HG03066 (cell line): ENCODE measurements around the gene DDR1.

Source experiments
- ATAC-seq: cut with Tn5 transposase; IDR thresholded peaks from one replicate; pipeline ENCODE4 v1.9.1; 2021; ENCODE audit warnings: low read depth; ENCODE audit not compliant: unreplicated experiment

The DDR1 gene

DNA sequence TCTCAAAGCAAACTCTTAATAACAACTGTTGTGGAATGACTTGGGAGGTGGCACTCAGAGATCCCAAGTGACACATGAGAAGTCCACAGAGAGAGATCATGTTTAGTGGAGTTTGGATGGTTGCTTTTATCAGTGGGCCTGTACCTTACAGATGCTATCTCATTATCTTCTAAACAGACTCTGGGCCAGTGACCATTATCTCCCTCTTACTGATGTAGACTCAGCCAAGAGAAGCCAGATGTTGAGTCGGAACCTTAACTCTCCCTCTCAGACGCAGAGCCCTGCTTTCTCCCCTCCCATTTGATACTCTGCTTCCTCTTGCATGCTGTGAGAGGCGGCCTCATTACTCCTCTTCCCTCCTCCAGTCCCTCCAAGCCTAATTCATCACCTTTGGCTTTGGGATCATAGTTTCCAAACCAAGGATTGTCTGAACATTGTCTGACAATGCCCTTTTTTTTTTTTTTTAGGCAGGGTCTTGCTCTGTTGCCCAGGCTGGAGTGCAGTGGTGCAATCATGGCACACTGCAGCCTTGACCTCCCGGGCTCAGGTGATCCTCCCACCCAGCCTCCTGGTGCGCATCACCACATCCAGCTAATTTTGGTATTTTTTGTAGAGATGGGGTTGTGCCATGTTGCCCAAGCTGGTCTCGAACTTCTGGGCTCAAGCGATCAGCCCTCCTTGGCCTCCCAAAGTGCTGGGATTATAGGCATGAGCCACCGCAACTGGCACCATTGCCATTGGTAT, 4.5 kb upstream of the DDR1 start:
- no peak for ATAC-seq

- ATAC-seq = no peak
Observed at GRCh38 chr6:30880698-30881252, 3.5 kb upstream of the DDR1 start.

- ATAC-seq = no peak
Observed at GRCh38 chr6:30881392-30882203, 2.7 kb upstream of the DDR1 start.

- no peak for ATAC-seq
Observed at GRCh38 chr6:30882204-30882758, 2.0 kb upstream of the DDR1 start.

GRCh38 chr6:30882759-30883684, 1.3 kb upstream of the DDR1 start:
- ATAC-seq = no peak

DNA sequence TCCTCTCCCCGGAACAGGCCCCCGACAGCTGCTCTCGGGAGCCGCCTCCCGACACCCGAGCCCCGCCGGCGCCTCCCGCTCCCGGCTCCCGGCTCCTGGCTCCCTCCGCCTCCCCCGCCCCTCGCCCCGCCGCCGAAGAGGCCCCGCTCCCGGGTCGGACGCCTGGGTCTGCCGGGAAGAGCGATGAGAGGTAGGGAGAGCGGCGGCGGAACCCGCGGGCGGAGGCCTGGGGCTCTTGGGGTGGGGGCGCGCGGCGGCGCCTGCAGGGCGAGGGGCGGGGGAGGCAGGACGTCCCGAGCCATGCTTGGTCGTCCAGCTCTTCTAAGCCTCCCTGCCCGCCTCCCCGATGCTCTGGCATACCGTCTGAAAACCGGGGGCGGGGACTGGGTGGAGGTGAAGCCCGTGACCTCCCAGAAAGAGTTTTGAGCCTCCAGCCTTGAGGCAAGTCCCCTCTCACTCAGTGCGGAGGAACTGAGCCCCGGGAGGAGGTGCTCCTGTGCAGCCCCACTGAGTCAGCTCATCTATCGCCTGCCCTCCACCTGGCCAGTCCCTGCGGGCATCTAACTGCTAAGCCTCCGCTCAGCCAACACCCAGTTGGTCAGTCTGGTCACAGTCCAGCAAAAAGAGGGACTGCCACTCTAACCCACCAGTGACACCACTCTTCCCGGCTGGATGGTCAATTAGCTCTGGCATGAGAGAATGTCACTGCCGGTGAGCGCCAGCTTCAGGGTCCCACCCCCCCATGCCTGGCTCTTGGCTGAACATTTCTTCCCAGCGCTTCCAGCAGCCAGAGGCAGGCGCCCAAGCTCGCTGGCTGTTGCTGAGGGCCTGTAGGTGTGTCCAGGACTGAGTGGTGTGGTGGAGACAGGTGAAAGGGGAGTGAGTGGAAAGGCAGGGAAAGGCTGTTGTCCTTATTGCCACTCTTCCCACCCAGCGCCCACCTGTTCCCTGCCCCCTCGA, 482 bp downstream of the DDR1 start:
- no peak for ATAC-seq

DNA sequence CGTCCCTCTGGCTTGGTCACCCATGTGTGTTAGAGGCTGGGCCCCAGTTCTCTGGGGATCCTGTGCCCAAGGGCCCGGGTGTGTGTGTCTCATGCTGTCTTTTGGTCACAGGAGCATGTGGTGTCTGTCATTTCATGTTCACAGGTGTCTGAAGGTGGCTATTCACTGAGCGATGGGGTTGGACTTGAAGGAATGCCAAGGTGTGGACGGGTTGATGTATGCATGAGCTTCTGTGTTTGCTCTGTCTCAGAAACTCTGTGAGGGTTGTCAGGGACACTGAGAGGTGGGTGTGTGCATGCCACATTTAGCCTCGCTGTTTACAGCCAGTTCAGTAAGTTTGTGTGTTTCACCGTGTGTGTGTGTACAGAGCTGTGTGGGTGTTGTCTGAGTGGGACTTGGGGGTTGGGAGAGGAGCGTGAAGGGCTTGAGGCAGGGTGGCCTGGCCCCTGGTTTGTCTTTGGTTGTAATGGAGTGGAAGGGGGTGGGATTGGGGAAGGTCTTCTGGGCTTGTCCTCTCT, 1.2 kb downstream of the DDR1 start:
- no peak for ATAC-seq

- no peak for ATAC-seq
Observed at GRCh38 chr6:30885999-30886896, 1.9 kb downstream of the DDR1 start.

DNA sequence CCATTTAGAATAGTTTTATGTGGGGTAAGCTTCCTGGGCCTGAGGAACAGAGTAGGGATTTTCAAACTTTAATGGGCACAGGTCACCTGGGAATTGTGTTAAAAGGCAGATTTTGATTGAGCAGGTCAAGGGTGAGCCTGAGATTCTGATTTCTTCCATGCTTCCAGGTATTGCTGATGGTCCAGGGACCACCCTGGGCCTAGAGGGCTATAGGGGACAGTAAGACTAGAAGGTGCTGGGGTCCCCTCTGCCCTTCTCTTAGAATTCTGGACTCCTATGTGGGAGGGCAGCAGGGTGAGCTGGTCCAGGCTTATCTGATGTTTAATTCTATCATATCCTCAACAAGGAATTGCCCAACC, 2.6 kb downstream of the DDR1 start:
- no peak for ATAC-seq

- no peak for ATAC-seq
Observed at GRCh38 chr6:30887901-30888815, 3.8 kb downstream of the DDR1 start.

- ATAC-seq = no peak
Observed at GRCh38 chr6:30888816-30889495, 4.6 kb downstream of the DDR1 start.

DNA sequence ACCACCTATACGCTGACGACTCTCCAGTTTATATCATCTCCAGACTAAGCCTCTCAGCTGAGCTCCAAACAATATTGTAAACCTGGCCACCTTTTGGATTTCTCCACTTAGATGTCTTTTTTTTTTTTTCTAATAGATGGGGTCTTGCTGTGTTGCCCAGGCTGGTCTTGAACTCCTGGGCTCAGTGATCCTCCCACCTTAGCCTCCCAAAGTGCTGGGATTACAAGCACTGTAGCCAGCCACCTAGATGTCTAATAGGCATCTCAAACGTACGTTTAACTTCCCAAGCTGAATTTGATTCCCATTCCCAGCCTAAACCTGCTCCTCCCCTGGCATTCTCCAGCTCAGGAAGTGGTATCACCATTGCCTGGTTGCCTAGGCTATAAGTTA, 5.2 kb downstream of the DDR1 start:
- no peak for ATAC-seq

DNA sequence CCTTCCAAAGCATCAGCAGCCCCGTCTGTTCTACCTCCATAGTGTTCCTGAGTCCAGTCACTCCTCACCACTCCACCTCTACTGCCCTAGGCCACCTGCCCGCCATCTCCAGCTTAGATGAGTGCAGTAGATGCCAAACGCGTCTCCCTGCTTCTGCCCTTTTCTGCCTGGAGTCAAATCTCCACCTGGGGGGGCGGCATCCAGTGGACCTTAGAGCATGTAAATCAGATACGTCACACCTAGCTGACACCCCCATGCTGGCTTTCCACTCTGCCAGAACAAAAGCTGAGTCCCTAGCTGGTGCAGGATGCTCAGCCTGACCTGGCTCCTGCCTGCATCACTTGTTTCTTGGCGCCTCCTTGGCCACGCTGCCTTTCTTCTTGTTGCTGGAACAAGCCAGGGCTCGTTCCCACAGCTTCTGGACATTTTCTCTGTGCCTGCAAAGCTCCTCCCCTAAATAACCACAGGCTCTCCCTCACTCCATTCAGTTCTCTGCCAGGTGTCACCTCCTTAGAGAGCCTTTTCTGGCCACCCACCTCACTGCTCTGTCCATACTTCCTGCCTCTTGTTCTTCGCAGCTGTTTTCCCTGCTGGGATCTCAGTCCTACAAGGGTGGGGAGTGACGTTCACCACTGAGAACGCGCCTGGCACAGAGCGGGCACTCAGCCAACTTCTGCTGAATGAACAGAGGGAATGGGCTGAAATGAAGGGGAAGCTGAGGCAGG, 5.8 kb downstream of the DDR1 start:
- no peak for ATAC-seq

DNA sequence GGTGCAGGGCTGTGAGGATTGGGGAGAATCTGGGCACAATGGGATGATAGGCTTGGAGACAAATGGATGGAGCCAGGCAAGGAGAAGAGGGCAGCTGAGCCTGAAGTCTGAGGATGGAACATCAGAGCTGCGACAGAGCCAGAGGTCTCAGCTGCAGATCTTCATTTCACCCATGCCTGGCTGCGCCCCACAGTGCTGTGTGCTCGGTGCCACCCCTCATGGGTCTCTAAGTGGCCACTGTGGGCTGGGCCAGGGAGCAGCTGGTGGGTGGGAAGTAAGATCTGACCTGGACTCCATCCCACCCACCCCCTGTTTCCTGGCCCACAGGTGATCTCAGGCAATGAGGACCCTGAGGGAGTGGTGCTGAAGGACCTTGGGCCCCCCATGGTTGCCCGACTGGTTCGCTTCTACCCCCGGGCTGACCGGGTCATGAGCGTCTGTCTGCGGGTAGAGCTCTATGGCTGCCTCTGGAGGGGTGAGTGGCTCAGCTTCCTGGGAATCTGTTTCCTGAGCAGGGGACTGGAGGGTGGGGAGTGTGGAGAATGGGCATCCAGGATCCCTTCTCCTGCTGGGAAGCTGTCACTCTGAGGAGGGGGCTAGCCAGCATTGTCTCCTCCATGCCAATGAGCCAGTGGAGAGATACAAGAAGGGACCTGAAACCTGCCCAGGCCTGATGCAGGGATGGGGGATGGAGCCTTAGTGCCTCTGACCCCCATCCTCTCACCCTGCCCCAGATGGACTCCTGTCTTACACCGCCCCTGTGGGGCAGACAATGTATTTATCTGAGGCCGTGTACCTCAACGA, 6.5 kb downstream of the DDR1 start:
- no peak for ATAC-seq

DNA sequence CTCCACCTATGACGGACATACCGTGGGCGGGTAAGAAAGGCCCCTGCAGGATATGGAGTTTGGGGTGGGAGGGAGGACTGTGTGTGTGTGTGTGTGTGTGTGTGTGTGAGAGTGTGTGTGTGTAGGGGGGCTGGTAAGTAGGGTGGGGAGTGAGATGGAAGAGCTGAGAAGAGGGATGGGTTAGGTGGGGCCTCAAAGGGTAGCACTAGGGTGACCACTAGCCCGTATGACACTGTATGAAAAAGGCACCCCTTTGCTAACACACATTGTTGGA, 7.1 kb downstream of the DDR1 start:
- no peak for ATAC-seq
